ENCODE data around the gene BANF2.

DNA sequence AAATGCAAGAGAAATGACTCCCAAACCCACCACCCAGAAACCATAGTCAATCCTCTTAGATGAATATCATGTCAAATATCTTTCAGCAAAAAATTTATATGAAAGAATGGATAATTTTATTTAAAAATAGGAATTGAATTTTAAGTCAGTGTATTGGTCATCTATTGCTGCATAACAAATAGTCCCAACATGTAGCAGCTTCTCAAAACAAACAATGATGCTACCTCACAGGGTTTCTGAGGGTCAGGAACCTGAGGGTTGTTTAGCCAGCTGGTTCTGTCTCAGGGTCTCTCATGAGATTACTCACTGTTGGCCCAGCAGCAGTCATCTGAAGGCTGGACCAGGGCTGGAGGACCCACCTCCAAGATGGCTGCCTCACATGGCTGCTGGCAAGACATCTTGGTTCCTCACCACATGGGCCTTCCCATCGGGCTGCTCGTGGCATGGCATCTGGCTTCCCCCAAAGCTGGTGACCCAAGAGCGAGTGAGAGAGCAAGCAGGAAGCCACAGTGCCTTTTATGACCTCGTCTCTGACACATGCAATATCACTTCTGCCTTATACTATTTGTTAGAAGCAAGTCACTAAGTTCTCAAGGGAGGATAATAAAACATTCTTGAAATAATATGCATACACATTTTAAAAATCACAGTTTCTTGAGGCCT is 36.3 kb downstream of the BANF2 start:
- TF ChIP-seq, protein P1, sequence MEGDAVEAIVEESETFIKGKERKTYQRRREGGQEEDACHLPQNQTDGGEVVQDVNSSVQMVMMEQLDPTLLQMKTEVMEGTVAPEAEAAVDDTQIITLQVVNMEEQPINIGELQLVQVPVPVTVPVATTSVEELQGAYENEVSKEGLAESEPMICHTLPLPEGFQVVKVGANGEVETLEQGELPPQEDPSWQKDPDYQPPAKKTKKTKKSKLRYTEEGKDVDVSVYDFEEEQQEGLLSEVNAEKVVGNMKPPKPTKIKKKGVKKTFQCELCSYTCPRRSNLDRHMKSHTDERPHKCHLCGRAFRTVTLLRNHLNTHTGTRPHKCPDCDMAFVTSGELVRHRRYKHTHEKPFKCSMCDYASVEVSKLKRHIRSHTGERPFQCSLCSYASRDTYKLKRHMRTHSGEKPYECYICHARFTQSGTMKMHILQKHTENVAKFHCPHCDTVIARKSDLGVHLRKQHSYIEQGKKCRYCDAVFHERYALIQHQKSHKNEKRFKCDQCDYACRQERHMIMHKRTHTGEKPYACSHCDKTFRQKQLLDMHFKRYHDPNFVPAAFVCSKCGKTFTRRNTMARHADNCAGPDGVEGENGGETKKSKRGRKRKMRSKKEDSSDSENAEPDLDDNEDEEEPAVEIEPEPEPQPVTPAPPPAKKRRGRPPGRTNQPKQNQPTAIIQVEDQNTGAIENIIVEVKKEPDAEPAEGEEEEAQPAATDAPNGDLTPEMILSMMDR (conservative IDR thresholded peaks at IDR 0.05 in 1 of 2, IDR thresholded peaks at IDR 0.05 in 1 of 2; ENCODE audit: extremely low read depth in 1 of 2, insufficient read depth in 1 of 2, low read depth in 1 of 2, low read length in 2 of 2) = no peak
- TF ChIP-seq EZH2 (IDR thresholded peaks at IDR 0.05; ENCODE audit: borderline replicate concordance, low read length) = no peak

Measured in mammary epithelial cell (primary cell).